HTR-8/SVneo (cell line): ENCODE measurements around the gene SPATA6.

Source experiments
- DNase-seq: peaks from one replicate; pipeline ENCODE4 v3.0.0; 2011; ENCODE audit warnings: low spot score, mixed read lengths; ENCODE audit not compliant: insufficient read length
- FAIRE-seq: peaks from 2 replicates; lab custom pipeline; 2011; peaks lifted over from hg19 to GRCh38; lab: Jason Lieb, UNC

The SPATA6 gene

DNA sequence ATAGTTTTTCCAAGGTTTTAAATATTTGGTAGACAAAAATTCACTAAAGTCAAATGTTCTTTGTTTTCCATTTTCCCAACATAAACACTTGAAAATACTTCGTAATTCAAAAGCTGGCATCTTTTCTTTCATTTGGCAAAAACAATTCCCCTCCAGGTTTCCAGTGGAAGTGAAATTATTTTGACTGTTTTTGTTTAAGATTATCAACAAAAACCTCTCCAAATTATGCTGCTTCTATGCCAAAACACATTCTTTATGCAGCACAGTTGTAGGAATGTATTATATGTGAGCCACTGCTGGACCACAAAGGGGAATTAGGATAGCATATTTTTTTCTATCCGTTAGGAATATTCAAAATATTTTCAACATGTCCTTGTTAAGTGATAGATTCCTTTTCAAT lies 205.4 kb downstream of the SPATA6 start:
- no peak for DNase-seq
- FAIRE-seq = no peak

- FAIRE-seq (no peak), DNase-seq (no peak)
Measured at GRCh38 chr1:48263041-48263440, 209.0 kb downstream of the SPATA6 start.

DNA sequence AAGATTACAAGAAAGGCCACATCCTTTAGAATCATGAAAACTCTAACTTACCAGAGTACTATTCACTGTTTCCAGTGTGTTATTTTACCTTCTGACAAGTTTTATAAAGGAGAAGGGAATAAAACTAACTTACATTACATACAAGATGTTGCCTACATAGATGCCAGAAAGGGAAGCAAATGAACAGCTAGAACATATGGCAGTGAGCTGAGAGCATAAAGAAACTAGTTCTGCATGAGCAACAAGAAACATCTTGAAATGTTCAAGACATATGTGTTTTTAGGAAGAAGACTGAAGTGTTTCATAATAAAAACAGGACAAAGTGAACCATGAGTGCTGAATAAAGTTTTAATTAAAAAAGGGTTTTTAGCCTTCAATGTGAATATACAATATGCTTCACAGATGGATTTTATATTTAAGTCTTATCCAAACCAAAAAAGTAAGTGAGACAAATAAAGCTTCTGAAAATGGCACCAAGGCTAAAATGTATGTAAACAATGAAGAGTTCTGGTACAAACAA lies 210.1 kb downstream of the SPATA6 start:
- FAIRE-seq = no peak
- DNase-seq = no peak

DNA sequence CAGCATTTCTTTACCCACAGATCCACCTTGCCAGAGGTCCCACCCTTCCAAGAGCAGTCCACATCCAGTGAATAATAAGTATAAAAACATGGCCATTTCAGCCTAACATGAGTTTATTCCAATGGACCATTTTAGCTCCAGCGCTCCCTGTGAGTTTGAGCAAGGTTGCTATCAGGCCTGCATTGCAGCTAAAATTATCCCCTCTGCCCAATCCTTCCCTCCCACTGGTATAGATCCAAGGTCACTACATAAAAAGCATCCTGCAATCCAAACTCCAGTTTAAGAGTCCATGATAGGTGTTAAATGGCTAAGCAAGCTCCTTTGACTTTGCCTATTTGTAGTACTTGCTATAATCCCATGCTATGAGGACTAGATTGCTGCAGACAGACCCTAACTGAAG lies 213.9 kb downstream of the SPATA6 start:
- FAIRE-seq = no peak

GRCh38 chr1:48254254-48254653 lies 217.8 kb downstream of the SPATA6 start:
- FAIRE-seq (no peak), DNase-seq (no peak)

More for the DNA sequence above, 213.9 kb downstream of the SPATA6 start:
- DNase-seq = no peak

DNA sequence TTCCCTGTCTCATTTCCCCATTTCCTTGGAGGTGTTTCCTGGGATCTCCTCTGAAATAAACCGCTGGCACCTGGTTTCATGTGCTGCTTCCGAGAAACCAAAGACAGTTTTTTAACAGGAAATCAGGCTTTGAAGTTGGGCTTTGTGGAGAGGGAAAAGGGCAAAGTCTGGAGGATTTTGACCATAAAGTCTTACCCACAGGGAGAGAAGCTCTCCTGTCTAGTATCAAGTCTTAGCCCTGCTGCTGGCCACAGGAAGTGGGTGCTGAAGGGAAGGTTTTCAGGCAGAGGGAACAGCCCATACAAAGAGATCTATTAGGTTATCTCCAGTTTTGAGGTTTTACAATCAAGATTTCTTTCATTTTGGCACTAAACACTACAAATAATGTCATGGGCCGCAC lies 220.2 kb downstream of the SPATA6 start:
- DNase-seq = no peak
- FAIRE-seq = no peak

GRCh38 chr1:48251323-48251722 lies 220.7 kb downstream of the SPATA6 start:
- FAIRE-seq (no peak), DNase-seq (no peak)

GRCh38 chr1:48250572-48250971 lies 221.4 kb downstream of the SPATA6 start:
- FAIRE-seq (no peak), DNase-seq (no peak)

DNA sequence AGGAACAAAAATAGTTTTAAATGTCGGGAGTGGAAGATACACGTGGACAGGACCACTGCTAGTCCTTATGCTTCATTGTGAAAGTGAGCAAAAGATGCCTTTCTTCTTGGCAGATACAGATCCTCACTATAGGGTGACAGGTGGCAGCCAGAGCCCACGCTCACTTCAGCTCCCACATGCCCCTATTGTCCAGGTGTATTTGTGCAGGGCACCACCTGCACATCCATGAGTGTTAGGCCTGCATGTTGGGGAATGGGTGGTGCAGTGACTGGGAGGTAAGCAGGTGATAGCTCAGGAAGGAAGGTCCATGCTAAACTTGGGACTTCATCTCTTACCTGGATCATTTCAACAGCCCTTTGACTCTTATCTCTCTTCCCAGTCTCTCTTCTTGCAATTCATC lies 222.1 kb downstream of the SPATA6 start:
- DNase-seq (no peak), FAIRE-seq (no peak)

DNA sequence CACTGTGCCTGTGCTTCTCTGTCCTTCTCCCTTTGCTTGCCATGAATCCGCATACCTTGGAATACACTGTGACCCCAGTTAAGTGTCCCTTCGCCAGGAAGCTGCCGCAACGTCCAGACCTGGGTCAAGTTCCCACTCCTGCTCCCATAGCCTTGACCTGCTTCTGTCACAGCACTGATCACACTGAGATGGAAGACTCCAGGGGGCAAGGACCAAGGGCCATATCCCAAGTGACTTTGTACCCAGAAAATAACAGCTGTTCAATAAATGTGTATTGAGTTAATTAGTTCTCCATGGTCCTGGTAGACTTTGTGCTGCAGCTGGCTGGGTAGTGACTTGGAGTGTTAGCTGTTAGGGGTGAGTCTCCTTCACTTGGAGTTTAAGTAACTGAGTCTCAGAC lies 223.6 kb downstream of the SPATA6 start:
- no peak for DNase-seq
- no peak for FAIRE-seq

GRCh38 chr1:48246727-48247126 lies 225.3 kb downstream of the SPATA6 start:
- no peak for DNase-seq
- FAIRE-seq = no peak
